ENCODE data around the gene ATP8B3. TPM values are rescaled to one million over a fixed set of nuclear protein-coding genes. Genes with fewer than 3 reads are reported as not detected.

ATP8B3 gene
- polyA plus RNA-seq, 1 donor (not counting 4 experiments of a cell fraction or from before 2014, with no cell fraction given): 0.98 TPM

DNA sequence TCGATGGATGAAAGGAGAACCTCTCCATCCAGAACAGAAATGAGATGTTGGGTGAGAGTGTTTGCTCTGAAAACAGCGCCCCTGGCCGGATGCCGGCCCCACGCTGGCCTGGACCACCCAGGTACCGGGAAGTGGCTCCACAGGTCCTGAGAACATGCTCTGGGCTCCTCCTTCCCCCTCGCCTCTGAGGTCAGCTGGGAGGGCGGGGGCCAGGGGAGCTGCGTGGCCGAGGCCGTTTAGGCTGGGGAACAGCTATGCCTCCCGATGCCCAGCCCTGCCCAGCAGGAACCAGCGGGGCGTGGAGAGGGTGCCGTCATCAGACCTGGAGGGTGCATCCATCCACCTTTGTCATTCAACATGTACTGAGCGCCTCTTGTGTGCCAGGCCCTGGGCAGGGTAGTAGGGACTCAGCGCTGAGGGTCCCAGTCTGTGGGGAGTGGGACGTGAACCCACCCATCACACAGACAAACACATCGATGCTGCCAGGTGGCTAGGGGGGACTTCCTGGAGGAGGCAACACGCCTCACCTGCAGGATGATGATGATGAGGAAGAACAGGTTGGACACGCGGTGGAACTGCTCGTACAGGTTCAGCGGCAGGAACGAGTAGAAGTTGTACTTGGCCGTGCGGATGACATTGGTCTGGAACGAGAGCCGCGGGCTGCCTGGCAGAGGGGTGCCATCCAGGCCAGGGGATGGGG is 4.2 kb downstream of the ATP8B3 start:
- Histone ChIP-seq H3K4me2 (ENCODE audit: control insufficient read depth, extremely low read depth, insufficient read depth, low read depth, low read length) (no peak overlapping the region), H3K9me1 (ENCODE audit: control insufficient read depth, extremely low read depth, insufficient read depth, low read length) (no peaks in the 10 kb centered on the region), H3K4me1 (ENCODE audit: control insufficient read depth, extremely low read depth, insufficient read depth, low read length) (peaks cover 12% of the 10 kb centered on the region), H3K27me3 (ENCODE audit: control insufficient read depth, extremely low read depth, insufficient read depth, low read length) (no peaks in the 10 kb centered on the region), H3K9me3 (ENCODE audit: control insufficient read depth, low read depth, low read length) (no peaks in the 10 kb centered on the region), H3K27ac (ENCODE audit: control insufficient read depth, insufficient read depth, low read length) (no peak overlapping the region), H2AFZ (ENCODE audit: control insufficient read depth, low read length) (no peak overlapping the region), H4K20me1 (ENCODE audit: control insufficient read depth, extremely low read depth, insufficient read depth, low read length) (no peaks in the 10 kb centered on the region), H3K79me2 (ENCODE audit: control insufficient read depth, insufficient read depth, low read length) (no peaks in the 10 kb centered on the region), H3K9ac (ENCODE audit: control insufficient read depth, extremely low read depth, insufficient read depth, low read length) (no peak overlapping the region), H3K36me3 (ENCODE audit: control insufficient read depth in 2 of 2, extremely low read depth in 1 of 2, insufficient read depth in 2 of 2, low read length in 2 of 2) (no peaks in the 10 kb centered on the region), H3K4me3 (ENCODE audit: control insufficient read depth in 2 of 3, extremely low read depth in 1 of 3, insufficient read depth in 2 of 3, low read depth in 1 of 3, low read length in 3 of 3) (no peak overlapping the region)
- FAIRE-seq (no peak), DNase-seq (ENCODE audit: low read depth, low spot score) (no peak)
- TF ChIP-seq CTCF (optimal IDR thresholded peaks at IDR 0.05 in 1 of 3, IDR thresholded peaks at IDR 0.05 in 1 of 3, conservative IDR thresholded peaks at IDR 0.05 in 1 of 3; ENCODE audit: extremely low read depth in 1 of 3, insufficient read depth in 2 of 3, low read length in 3 of 3) (no peak), EZH2 (IDR thresholded peaks at IDR 0.05; ENCODE audit: low read length) (no peak)
- dilution Hi-C loops (cut with MboI; ENCODE audit: extremely low pct_ligation_motif_present, low sequenced_read_pairs): no loop called here

DNA sequence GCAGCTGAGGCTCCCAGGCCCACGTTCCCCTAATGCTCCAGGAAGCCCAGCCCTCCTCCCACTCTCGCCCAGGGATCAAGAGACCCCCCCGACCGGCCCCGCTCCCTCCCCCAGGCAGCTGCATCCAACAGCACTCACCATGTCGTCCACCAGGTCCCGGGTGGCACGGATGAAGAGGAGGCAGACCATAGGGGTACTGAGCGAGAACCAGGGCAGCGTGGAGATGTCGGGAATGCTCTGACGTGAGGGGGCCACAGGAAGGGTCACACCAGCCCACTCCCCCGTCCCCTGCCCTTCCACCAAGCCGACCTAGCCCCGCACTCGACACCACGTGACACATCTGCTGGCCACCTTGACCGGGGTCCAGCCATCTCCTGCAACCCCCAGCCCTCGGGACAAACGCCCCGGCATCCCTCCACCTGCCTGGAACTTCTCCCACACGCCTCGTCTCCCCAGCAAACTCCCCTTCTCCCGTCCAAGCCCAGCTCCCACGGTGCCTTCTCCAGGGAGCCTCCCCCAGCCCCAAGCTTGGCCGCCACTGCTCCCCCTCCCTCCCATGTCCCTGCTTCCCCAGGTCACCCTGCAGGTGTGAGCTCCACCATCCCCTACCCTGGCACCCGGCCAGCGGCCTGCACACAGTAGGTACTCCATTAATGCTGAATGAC is 4.9 kb downstream of the ATP8B3 start:
- H3K4me3 ChIP-seq (ENCODE audit: control insufficient read depth in 2 of 3, extremely low read depth in 1 of 3, insufficient read depth in 2 of 3, low read depth in 1 of 3, low read length in 3 of 3): no peak overlapping the region
- no peak overlapping the region for H3K27ac ChIP-seq (ENCODE audit: control insufficient read depth, insufficient read depth, low read length)
- no peak for TF ChIP-seq CTCF (optimal IDR thresholded peaks at IDR 0.05 in 1 of 3, IDR thresholded peaks at IDR 0.05 in 1 of 3, conservative IDR thresholded peaks at IDR 0.05 in 1 of 3; ENCODE audit: extremely low read depth in 1 of 3, insufficient read depth in 2 of 3, low read length in 3 of 3)
- no peaks in the 10 kb centered on the region for H3K79me2 ChIP-seq (ENCODE audit: control insufficient read depth, insufficient read depth, low read length)
- H3K9me3 ChIP-seq (ENCODE audit: control insufficient read depth, low read depth, low read length): no peaks in the 10 kb centered on the region
- H3K9me1 ChIP-seq (ENCODE audit: control insufficient read depth, extremely low read depth, insufficient read depth, low read length): no peaks in the 10 kb centered on the region
- no peaks in the 10 kb centered on the region for H4K20me1 ChIP-seq (ENCODE audit: control insufficient read depth, extremely low read depth, insufficient read depth, low read length)
- H3K27me3 ChIP-seq (ENCODE audit: control insufficient read depth, extremely low read depth, insufficient read depth, low read length): no peaks in the 10 kb centered on the region
- no peak for FAIRE-seq
- dilution Hi-C loops (cut with MboI; ENCODE audit: extremely low pct_ligation_motif_present, low sequenced_read_pairs): no loop called here
- H3K4me1 ChIP-seq (ENCODE audit: control insufficient read depth, extremely low read depth, insufficient read depth, low read length): peaks cover 10% of the 10 kb centered on the region
- H3K4me2 ChIP-seq (ENCODE audit: control insufficient read depth, extremely low read depth, insufficient read depth, low read depth, low read length): no peak overlapping the region
- H2AFZ ChIP-seq (ENCODE audit: control insufficient read depth, low read length): no peak overlapping the region
- no peaks in the 10 kb centered on the region for H3K36me3 ChIP-seq (ENCODE audit: control insufficient read depth in 2 of 2, extremely low read depth in 1 of 2, insufficient read depth in 2 of 2, low read length in 2 of 2)
- no peak for DNase-seq (ENCODE audit: low read depth, low spot score)
- H3K9ac ChIP-seq (ENCODE audit: control insufficient read depth, extremely low read depth, insufficient read depth, low read length): no peak overlapping the region
